Peyer's patch (tissue), 4 donors: ENCODE data around the gene BOD1. TPM values are rescaled to one million over a fixed set of nuclear protein-coding genes. Genes with fewer than 3 reads are reported as not detected.

Experiments used
- DNase-seq, 3 donors: peaks; one replicate each; pipeline ENCODE4 v3.0.0-alpha.2; 2017 to 2019
- H3K27ac ChIP-seq, 4 donors: fragments of 200-600 bp; sonication (generic); one replicate each; pipeline ENCODE4 v1.5.1; 2016 to 2019
- H3K27me3 ChIP-seq, 2 donors: fragments of 200-600 bp; sonication (generic); one replicate each; pipeline ENCODE4 v1.5.1; 2019
- H3K36me3 ChIP-seq, 3 donors: fragments of 200-600 bp; sonication (generic); one replicate each; pipeline ENCODE4 v1.5.1; 2016 to 2019
- H3K4me1 ChIP-seq, 4 donors: fragments of 200-600 bp; sonication (generic); one replicate each; pipeline ENCODE4 v1.5.1; 2016 to 2019
- H3K4me3 ChIP-seq, 4 donors: fragments of 200-600 bp; sonication (generic); 1 replicate in 3 of 4; 2 replicates in 1 of 4; pipeline ENCODE4 v1.5.1; 2016 to 2019; ENCODE audit warnings: mild to moderate bottlenecking in 1 of 4
- H3K9me3 ChIP-seq, 4 donors: fragments of 200-600 bp; sonication (generic); one replicate each; pipeline ENCODE4 v1.5.1; 2016 to 2019; ENCODE audit warnings: mild to moderate bottlenecking in 1 of 4
- POLR2A ChIP-seq, 2 donors: fragments of 450-650 bp; IDR thresholded peaks; one replicate each; pipeline ENCODE4 v1.5.1; 2017; ENCODE audit warnings: antibody characterized with exemption in 2 of 2, mild to moderate bottlenecking in 2 of 2, moderate library complexity in 2 of 2
- total RNA-seq, 4 donors: library from RNA; depleted of rRNA; stranded (reverse); fragments of >200 nt; gene quantifications; one replicate each; pipeline ENCODE4 v1.1.0, GENCODE V29; 2016
- TF ChIP-seq, protein P1 (sequence below), 6 experiments: fragments of 450-650 bp in 4 of 6; fragments of 200-600 bp in 2 of 6; sonication (generic) in 1 of 6; IDR thresholded peaks; one replicate each; pipeline ENCODE4 v1.5.1; 2017 to 2019; ENCODE audit warnings: antibody characterized with exemption in 6 of 6, mild to moderate bottlenecking in 3 of 6, moderate library complexity in 1 of 6

The BOD1 gene
- total RNA-seq, 4 donors from 2014 or later = 21.0 to 57.8 (median 27.3) TPM

DNA sequence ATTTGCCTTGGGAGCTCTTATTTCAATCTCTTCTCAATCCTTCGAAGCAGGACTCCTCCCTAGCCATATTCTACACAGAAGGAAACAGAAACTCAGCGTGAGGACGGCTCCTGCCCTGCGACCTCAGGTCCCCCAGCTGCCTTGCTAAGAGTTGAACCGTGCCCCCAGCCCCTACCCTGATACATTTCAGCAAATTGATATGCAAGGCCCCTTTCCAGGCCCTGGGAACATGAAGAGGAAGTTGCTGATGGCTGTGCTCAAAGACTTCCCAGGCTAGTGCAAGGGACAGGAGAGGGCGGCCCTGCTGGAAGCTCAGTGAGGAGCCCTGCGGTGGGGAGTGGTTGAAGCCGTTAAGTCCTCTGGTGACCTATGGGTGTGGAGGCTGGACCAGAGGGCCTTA is 41.5 kb downstream of the BOD1 start:
- Histone ChIP-seq H3K27ac (no peak overlapping the region), H3K27me3 (no peaks in the 10 kb centered on the region)
- no peak for TF ChIP-seq POLR2A (IDR thresholded peaks at IDR 0.05)
- TF ChIP-seq, protein P1, sequence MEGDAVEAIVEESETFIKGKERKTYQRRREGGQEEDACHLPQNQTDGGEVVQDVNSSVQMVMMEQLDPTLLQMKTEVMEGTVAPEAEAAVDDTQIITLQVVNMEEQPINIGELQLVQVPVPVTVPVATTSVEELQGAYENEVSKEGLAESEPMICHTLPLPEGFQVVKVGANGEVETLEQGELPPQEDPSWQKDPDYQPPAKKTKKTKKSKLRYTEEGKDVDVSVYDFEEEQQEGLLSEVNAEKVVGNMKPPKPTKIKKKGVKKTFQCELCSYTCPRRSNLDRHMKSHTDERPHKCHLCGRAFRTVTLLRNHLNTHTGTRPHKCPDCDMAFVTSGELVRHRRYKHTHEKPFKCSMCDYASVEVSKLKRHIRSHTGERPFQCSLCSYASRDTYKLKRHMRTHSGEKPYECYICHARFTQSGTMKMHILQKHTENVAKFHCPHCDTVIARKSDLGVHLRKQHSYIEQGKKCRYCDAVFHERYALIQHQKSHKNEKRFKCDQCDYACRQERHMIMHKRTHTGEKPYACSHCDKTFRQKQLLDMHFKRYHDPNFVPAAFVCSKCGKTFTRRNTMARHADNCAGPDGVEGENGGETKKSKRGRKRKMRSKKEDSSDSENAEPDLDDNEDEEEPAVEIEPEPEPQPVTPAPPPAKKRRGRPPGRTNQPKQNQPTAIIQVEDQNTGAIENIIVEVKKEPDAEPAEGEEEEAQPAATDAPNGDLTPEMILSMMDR (IDR thresholded peaks at IDR 0.05) = no peak

DNA sequence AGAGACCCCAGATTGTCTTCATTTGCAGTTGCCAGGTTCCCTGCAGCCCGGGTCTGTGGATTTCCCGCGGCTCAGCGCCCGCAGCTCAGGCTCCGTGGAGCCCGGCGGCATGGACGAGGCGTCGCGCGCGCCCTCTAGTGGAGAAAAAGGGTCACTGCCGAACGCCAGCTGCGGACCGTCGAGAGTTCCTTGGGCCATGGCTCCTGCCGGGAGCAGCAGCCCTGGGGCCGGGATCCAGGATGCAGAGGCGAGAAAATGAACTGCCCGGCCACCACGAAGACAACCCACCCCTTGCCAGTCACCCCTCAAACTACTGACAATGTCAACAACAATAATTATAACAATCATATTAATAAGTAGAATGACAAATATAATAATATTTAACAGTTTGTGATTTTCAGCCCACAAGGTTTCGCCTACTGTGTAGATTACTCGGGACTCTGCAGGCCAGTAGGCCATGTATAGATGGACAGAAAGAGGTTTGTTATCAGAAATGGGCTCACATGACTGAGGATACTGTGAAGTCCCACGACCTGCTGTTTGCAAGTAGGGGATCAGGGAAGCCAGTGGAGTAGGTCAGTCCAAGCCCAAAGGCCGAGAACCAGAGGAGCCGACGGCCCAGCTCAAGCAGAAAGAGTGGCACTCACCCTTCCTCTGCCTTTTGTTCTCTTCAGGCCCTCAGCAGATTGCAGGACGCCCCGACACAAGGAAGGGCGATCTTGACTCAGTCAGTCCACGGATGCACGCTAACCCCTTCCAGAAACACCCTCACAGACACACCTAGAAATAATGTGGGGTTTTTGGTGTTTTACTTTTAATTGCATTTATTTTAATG is 43.1 kb downstream of the BOD1 start:
- Histone ChIP-seq H3K4me3 (no peak overlapping the region), H3K27ac (no peak overlapping the region), H3K36me3 (no peaks in the 10 kb centered on the region), H3K9me3 (peaks cover 0 to 5% (median 0%) of the 10 kb centered on the region in 4 donors), H3K27me3 (no peaks in the 10 kb centered on the region), H3K4me1 (peaks cover 0 to 4% (median 0%) of the 10 kb centered on the region in 4 donors)
- DNase-seq = peak; percentile 23 to 83 (median 75)
- TF ChIP-seq, protein P1 (IDR thresholded peaks at IDR 0.05) = peak; percentile 71 to 97 (median 78)
- no peak for TF ChIP-seq POLR2A (IDR thresholded peaks at IDR 0.05)

More for the DNA sequence above, 41.5 kb downstream of the BOD1 start:
- no peak for DNase-seq
- H3K4me1 ChIP-seq = peaks cover 0 to 4% (median 0%) of the 10 kb centered on the region in 4 donors
- peaks cover 0 to 6% (median 0%) of the 10 kb centered on the region in 4 donors for H3K9me3 ChIP-seq
- H3K4me3 ChIP-seq = no peak overlapping the region
- H3K36me3 ChIP-seq = no peaks in the 10 kb centered on the region

DNA sequence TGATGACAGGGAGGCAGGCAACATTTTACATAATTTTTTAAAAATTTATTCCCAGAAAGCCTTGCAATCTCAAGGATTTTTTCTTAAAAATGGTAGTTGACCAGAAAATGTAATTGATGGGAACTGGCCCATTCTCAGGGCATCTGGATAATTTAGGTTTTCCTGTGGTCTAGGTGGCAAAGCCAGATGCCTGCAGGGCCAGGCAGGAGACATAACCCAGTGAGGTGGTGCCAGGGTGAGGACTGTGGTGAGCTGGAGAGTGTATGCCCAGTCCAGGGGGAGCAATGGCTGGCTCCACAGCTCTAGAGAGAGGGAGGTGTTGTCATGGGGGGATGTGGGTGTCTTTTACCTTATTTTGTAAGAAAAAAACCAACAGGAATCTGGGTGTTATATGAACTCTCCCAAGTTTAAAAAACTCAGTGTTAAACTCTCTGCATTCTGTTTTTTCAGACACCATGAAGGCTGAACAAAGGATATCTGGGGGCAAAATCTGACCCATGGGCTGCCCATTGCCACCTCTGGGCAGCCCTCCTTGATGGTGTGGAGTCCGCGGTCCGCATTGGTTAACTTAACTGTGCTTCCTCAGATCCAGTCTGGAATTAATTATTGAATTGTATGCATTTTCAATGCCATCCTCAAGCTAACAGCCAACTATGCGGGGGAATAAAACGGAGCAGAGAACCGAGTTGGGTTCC is 43.9 kb downstream of the BOD1 start:
- Histone ChIP-seq H3K36me3 (no peaks in the 10 kb centered on the region), H3K4me3 (no peak overlapping the region), H3K27ac (no peak overlapping the region), H3K4me1 (peaks cover 0 to 4% (median 0%) of the 10 kb centered on the region in 4 donors), H3K27me3 (no peaks in the 10 kb centered on the region), H3K9me3 (peaks cover 0 to 5% (median 0%) of the 10 kb centered on the region in 4 donors)
- TF ChIP-seq, protein P1 (IDR thresholded peaks at IDR 0.05) = no peak
- no peak for TF ChIP-seq POLR2A (IDR thresholded peaks at IDR 0.05)
- DNase-seq = no peak

DNA sequence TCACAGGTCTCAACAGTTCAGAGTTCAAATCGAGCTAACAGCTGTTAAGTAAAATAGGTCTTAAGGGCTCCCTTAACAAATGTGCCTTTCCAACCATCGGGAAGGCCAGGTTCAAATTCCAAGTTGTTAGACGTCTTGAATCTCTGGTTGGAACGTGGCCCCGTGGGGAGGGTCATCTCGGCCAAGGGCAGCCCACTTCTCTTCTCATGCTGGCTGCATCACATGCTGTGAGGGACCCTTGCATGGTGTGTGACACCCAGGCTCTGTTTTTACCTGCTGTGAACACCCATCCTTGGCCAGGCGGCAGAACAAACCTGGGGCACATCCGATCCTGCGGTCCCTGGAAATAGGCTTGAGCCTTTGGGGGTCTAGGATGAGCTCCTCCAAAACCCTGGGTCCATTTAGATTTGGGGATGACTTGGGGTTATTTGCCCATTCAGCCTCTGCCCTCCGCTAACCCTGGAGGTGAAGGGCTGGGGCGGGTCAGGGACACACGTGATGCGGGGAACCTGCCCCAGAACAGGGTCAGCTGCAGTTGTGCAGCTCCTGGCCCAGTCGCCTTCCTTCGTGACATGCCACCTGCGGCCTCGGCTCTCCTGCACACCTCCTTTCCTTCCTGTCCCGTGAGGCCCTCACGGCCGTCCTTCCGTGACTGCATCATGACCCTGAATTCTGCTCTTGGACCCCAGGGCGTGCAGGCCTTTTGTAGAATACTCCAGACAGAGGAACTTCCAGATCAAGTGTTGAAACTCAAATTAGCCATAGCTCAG is 45.9 kb downstream of the BOD1 start:
- no peak for DNase-seq
- no peak overlapping the region for H3K4me3 ChIP-seq
- H3K27ac ChIP-seq = no peak overlapping the region
- H3K27me3 ChIP-seq = no peaks in the 10 kb centered on the region
- no peaks in the 10 kb centered on the region for H3K36me3 ChIP-seq
- TF ChIP-seq, protein P1 (IDR thresholded peaks at IDR 0.05) = no peak
- TF ChIP-seq POLR2A (IDR thresholded peaks at IDR 0.05) = no peak
- peaks cover 0 to 4% (median 0%) of the 10 kb centered on the region in 4 donors for H3K4me1 ChIP-seq
- H3K9me3 ChIP-seq = peaks cover 0 to 5% (median 0%) of the 10 kb centered on the region in 4 donors

DNA sequence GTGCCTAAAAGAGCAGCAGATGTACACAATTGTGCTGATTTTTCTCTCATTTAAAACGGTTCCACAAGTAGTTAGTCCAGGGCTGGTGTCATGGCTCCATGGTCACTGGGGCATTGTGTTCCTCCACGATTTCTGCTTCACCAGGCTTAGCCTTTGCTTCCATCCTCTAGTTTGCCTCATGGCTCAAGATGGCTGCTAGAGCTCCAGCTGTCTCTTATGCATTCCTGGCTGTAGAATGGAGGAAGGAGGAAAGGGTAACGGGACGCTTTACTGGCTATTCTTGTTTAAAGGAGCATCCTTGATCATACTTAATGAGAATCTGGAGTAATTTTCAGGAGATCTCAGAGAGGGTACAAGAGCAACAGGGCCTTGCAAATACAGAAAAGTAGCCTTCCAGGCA is 47.7 kb downstream of the BOD1 start:
- H3K9me3 ChIP-seq = peaks cover 0 to 5% (median 0%) of the 10 kb centered on the region in 4 donors
- H3K4me1 ChIP-seq = peaks cover 0 to 4% (median 0%) of the 10 kb centered on the region in 4 donors
- H3K36me3 ChIP-seq = no peaks in the 10 kb centered on the region
- DNase-seq = no peak
- H3K27ac ChIP-seq = no peak overlapping the region
- H3K4me3 ChIP-seq = no peak overlapping the region
- TF ChIP-seq POLR2A (IDR thresholded peaks at IDR 0.05) = no peak
- TF ChIP-seq, protein P1 (IDR thresholded peaks at IDR 0.05) = no peak
- no peaks in the 10 kb centered on the region for H3K27me3 ChIP-seq
